GM21381 (cell line): ENCODE results near the gene ABHD17A.

Experiments used
- ATAC-seq: cut with Tn5 transposase; IDR thresholded peaks from one replicate; pipeline ENCODE4 v1.9.1; 2021; ENCODE audit warnings: mild to moderate bottlenecking, moderate library complexity; ENCODE audit not compliant: unreplicated experiment

Gene ABHD17A

GRCh38 chr19:1841209-1841924 lies 43.9 kb downstream of the ABHD17A start:
- ATAC-seq = no peak

DNA sequence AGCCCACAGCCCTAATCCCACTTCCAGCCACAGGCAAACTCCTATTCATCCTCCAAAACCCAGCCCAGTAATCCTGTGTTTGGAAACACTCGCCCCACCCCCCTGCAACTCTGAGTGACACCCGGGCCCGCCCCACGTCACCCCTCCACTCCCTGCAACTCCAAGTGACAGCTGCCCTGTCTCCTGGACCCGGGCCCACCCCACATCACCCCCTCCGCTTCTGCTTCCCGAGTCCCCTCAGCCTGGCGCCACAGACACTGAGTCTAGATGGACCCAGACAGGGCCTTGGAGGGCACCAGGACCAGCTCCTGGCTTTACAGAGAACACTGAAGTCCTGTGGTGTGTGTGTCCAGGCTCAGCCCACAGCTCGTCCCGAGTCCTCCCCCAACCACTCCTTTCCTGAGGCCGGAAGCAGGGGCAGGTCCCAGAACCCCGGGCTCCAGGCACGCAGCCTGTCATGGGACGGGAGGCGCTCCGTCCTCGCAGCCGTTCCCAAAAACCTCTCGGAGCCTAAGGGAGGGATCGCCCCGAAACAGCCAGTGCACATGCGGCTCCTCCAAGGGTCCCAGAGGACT lies 44.7 kb downstream of the ABHD17A start:
- ATAC-seq = no peak

DNA sequence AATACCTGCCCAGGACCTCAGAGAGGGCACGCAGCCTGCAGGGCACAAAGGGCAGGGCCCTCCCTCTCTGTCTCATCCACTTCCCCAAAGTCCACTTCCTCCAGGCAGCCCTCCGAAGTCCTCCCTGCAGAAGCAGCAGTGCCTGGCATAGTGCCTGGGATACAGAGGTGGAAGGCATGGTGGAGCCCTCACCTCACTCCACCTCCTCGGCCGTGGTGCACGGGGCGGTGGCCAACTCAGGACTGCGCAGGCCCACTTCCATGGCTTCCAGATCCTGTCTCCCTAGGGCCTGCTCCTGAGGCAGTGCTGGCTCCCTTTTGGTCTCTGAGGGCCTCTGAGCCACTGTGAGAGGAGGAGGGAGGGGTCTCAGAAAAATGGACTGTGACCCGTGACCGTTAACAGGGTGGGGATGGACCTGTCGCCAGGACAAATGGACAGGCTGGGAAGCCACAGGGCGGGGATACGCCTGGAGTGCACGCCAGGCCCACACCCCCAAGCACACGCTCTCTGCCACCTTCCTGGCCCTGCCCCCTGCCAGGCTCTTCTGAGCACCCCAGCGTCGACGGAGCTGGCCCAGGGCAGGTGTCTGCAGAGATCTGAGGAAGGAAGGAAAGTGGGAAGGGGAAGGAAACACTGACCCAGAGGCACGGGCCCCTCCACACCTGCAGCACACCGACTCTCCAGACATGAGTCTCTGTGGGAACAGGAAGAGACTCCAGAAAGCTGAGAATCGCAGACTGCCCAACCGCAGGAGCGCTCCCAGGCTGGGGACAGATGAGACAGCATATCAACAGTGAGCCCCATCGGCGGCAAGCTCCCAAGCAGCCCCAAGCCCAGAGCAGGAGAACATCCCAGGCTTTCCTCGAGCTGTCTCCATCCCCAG lies 45.4 kb downstream of the ABHD17A start:
- no peak for ATAC-seq

GRCh38 chr19:1837625-1838105 lies 47.6 kb downstream of the ABHD17A start:
- ATAC-seq = no peak

GRCh38 chr19:1837222-1837565 lies 48.1 kb downstream of the ABHD17A start:
- ATAC-seq = no peak

GRCh38 chr19:1836458-1837221 lies 48.7 kb downstream of the ABHD17A start:
- ATAC-seq = no peak

- no peak for ATAC-seq
Observed at GRCh38 chr19:1833540-1833939, 51.8 kb downstream of the ABHD17A start.

DNA sequence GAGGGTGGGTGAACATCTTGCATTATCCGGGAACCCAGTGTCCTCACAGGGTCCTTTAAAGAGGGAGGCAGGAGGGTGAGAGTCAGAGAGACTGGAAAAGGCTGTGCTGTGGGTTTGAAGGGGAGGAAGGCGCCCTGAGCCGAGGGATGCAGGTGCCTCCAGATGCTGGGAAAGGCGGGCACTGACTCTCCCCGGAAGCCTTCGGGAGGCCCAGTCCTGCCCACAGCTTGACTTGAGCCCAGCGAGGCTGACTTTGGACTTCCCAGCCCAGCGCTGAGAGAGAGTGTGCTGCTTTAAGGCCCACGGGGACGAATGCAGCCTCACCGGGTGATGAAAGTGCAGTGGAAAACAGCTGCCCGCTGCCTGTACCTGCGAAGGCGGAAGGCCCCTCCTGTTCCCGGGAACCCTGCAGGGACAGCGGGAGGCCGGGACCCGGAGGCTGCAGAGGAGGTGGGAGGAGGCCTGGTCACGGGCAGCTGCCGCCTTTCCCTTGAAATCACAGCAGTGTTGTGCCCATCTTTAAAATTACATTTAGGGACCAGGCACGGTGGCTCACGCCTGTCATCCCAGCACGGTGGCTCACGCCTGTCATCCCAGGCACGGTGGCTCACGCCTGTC lies 53.1 kb downstream of the ABHD17A start:
- ATAC-seq = no peak

- no peak for ATAC-seq
Observed at GRCh38 chr19:1830978-1831377, 54.3 kb downstream of the ABHD17A start.

GRCh38 chr19:1830568-1830967 lies 54.7 kb downstream of the ABHD17A start:
- no peak for ATAC-seq

DNA sequence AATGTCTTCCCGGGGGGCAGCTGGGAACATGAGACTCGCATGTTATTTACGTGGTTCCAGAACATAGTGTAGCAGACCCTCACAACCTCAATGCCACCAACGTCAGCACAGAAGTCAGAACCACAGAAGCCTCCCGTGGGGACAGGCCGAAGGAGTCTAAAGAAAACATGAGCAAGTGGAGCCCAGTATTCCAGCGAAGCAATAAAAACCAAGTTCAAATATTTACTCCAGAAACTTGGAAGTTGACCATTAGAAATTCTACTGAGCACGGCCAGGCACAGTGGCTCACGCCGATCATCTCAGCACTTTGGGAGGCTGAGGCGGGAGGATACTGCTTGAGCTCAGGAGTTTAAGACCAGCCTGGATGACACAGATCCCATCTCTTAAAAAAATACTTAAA lies 55.3 kb downstream of the ABHD17A start:
- ATAC-seq = no peak

DNA sequence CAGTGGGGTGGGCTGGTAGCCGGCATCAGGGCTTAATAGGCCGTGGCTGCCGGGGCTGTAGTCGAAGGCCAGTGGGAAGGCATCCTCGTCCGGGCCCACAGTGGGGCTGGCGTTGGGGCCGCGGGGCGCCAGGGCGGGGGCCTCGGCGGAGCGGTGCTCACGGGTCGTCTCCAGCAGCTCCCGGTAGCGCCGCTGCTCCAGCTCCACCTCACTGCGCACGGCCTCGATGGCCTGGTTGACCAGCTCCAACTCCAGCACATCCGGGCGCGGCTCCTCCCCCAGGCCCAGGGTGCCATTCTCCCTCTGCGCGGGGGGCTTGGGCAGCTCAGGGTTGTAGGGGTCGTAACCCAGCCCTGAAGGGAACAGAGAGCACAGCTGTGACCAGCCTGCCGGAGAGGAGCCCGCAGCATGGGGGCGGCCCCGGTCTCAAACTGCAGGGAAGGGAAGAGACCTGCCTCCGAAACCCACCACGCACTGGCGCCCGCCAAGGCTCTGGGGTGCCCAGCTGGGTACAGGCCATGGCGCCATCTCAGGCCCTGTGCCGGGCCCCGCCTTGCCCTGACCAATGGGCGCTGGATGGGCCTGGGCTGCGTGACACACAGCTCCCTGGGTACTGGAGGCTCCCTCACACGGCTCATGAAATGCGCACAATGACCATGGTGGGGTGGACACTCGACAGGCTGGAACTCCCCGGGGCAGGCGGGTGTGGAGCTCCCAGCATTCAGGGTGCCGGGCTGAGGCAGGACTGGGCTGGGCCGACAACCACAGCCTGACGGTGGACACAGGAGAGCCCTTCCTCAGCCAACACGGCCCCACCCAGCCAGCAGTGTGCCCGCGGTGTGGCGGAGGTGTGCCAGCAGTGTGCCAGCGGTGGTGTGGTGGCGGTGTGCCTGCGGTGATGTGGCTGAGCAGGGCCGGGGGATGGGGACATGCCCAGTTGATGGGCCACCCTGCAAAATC lies 56.7 kb downstream of the ABHD17A start:
- no peak for ATAC-seq

- ATAC-seq = no peak
Observed at GRCh38 chr19:1827566-1828278, 57.6 kb downstream of the ABHD17A start.
